Skeletal muscle cell (primary cell): ENCODE measurements around the gene TRIM74.
"Not testable (repeated sequence)": the region's sequence is repeated elsewhere in the genome, so short reads cannot be mapped to it uniquely, and the experiment has no call there.

ENCODE experiments used
- DNase-seq: peaks from one replicate; pipeline ENCODE4 v3.0.0-alpha.2; 2010; ENCODE audit warnings: low read depth
- H3K4me3 ChIP-seq: 2 replicates; pipeline ENCODE4 v1.5.1; 2011; ENCODE audit warnings: low read depth, mild to moderate bottlenecking, control low read depth, low read length, moderate library complexity

TRIM74 gene

GRCh38 chr7:72919256-72919775, 50.0 kb downstream of the TRIM74 start:
- no peak for DNase-seq
- H3K4me3 ChIP-seq: no peak overlapping the region

- not testable (repeated sequence) for DNase-seq, H3K4me3 ChIP-seq
Measured at GRCh38 chr7:72914756-72915525, 54.3 kb downstream of the TRIM74 start.

GRCh38 chr7:72913750-72914149, 55.5 kb downstream of the TRIM74 start:
- not testable (repeated sequence) for DNase-seq, H3K4me3 ChIP-seq

- not testable (repeated sequence) for H3K4me3 ChIP-seq, DNase-seq
Measured at GRCh38 chr7:72911395-72911794, 57.9 kb downstream of the TRIM74 start.
